ENCODE measurements around the gene KLHL20.

GRCh38 chr1:173693238-173693637, 21.5 kb upstream of the KLHL20 start:
- no peak for TF ChIP-seq CTCF (conservative IDR thresholded peaks at IDR 0.05; ENCODE audit: low read depth, low read length)
- no peak for TF ChIP-seq EZH2 (IDR thresholded peaks at IDR 0.05; ENCODE audit: borderline replicate concordance, low read depth, low read length, poor library complexity, severe bottlenecking)
